Suprapubic skin (tissue), 4 donors: ENCODE measurements around the gene DSP.

Experiments used
- POLR2A ChIP-seq, 2 donors: fragments of 450-650 bp; IDR thresholded peaks; one replicate each; pipeline ENCODE4 v1.6.1; 2017; ENCODE audit warnings: antibody characterized with exemption in 2 of 2, mild to moderate bottlenecking in 2 of 2, moderate library complexity in 2 of 2
- POLR2AphosphoS5 ChIP-seq, 3 donors: sonication (generic); formaldehyde crosslinking; IDR thresholded peaks; one replicate each; pipeline ENCODE4 v1.6.1; 2017; ENCODE audit warnings: antibody characterized with exemption in 3 of 3
- TF ChIP-seq, protein P1 (sequence below), 2 donors: fragments of 200-600 bp in 1 of 2; fragments of 450-650 bp in 1 of 2; sonication (generic) in 1 of 2; IDR thresholded peaks; one replicate each; pipeline ENCODE4 v1.5.1; 2016 to 2019; ENCODE audit warnings: antibody characterized with exemption in 2 of 2, mild to moderate bottlenecking in 1 of 2, moderate library complexity in 1 of 2

DNA sequence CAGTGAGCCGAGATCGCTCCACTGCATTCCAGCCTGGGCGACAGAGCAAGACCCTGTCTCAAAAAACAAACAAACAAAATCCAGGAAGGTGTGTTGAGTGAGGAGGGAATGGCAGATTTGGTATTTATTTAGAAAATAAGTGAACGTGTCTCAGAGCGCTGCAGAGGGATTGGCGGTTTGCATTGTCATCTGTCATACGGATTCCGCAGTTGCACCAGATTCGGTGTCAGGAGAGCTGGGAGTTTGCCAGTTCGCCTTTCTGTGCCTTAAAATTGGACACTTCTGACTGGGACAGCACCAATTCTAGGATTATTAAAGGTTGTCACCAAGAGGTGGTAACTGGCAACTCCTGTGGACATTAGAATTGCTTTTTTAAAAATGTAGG is 49.4 kb downstream of the DSP start:
- TF ChIP-seq, protein P1, sequence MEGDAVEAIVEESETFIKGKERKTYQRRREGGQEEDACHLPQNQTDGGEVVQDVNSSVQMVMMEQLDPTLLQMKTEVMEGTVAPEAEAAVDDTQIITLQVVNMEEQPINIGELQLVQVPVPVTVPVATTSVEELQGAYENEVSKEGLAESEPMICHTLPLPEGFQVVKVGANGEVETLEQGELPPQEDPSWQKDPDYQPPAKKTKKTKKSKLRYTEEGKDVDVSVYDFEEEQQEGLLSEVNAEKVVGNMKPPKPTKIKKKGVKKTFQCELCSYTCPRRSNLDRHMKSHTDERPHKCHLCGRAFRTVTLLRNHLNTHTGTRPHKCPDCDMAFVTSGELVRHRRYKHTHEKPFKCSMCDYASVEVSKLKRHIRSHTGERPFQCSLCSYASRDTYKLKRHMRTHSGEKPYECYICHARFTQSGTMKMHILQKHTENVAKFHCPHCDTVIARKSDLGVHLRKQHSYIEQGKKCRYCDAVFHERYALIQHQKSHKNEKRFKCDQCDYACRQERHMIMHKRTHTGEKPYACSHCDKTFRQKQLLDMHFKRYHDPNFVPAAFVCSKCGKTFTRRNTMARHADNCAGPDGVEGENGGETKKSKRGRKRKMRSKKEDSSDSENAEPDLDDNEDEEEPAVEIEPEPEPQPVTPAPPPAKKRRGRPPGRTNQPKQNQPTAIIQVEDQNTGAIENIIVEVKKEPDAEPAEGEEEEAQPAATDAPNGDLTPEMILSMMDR (IDR thresholded peaks at IDR 0.05) = no peak
- no peak for TF ChIP-seq POLR2A (IDR thresholded peaks at IDR 0.05)
- TF ChIP-seq POLR2AphosphoS5 (IDR thresholded peaks at IDR 0.05) = no peak
